Measurements from ENCODE around the gene EPS15. TPM values are rescaled to one million over a fixed set of nuclear protein-coding genes. Genes with fewer than 3 reads are reported as not detected.
"Not testable (repeated sequence)": the region's sequence is repeated elsewhere in the genome, so short reads cannot be mapped to it uniquely, and the experiment has no call there.

Gene EPS15
- total RNA-seq, 1 experiment from 2014 or later: 116 TPM

DNA sequence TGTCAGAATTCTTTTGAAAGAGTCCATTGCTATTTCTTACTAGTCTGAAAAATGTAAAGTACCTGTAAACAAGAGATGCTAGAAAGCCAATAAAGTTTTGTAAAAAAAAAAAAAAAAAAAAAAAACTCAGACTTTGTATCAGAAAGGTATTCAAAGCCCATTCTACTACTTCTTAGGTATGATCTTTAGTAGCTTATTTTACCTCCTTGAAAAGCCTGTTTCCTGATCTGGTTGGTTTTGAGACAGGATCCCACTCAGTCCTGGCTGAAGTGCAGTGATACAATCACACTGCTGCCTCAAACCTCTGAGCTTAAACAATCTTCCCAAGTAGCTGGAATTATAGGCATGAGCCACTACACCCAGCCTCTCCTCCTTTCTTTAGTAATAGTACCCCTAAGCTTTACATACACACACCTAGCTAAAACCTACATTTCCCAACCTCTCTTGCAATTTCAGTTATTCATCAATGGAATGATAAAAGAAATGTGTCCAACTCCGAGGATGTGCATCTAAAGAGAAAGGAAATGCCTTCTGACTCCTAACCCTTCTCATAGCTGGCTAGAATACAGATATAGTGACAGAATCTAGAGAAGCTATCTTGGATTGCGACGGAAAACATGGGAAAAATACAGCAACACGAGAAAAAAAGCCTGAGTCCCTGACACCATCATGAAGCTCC is 30.6 kb downstream of the EPS15 start:
- peaks cover 17% of the 10 kb centered on the region; the same call in 1 of the 2 replicates for H3K36me3 ChIP-seq (ENCODE audit: insufficient read depth, low read length)
- no peaks in the 10 kb centered on the region for H3K27me3 ChIP-seq (ENCODE audit: low read length)
- H3K9me3 ChIP-seq (ENCODE audit: low read length): no peaks in the 10 kb centered on the region
- H2AFZ ChIP-seq (ENCODE audit: low read length): no peak overlapping the region
- no peak overlapping the region for H3K9ac ChIP-seq (ENCODE audit: low read length)
- no peaks in the 10 kb centered on the region for H3K9me2 ChIP-seq (replicated peaks; ENCODE audit: insufficient read depth, low read length)
- no peak overlapping the region for H3K4me3 ChIP-seq (ENCODE audit: low read length)
- H3K27ac ChIP-seq (ENCODE audit: low read length): peak overlapping the region; percentile 32
- peaks cover 93% of the 10 kb centered on the region for H3K79me2 ChIP-seq (ENCODE audit: low read length)
- H4K20me1 ChIP-seq (ENCODE audit: insufficient read depth, low read depth, low read length): no peaks in the 10 kb centered on the region
- peaks cover 46% of the 10 kb centered on the region for H3K4me1 ChIP-seq (ENCODE audit: low read length)
- H3K4me2 ChIP-seq (ENCODE audit: low read depth, low read length, poor library complexity, severe bottlenecking): no peak overlapping the region
- DNase-seq: peak; percentile 75

DNA sequence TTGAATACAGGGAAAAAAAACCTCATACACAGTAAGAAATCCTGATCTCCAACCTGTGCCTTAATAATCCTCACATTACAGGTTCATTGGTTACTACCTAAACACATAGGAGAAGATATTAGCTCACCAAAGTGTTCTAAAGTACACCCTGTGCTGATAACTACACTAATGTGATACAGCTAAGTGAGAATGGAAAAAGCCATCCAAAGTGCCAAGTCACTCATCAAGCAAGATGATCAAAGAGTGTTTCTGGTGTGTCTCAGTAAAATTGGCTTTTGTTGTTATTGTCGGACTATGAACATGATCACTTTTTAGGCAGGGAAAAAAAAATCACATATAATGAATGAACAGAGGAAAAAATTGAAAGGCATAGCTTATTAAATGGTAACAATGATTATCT is 31.4 kb downstream of the EPS15 start:
- Histone ChIP-seq H3K4me2 (ENCODE audit: low read depth, low read length, poor library complexity, severe bottlenecking) (no peak overlapping the region), H3K27ac (ENCODE audit: low read length) (no peak overlapping the region), H3K36me3 (ENCODE audit: insufficient read depth, low read length) (peaks cover 21% of the 10 kb centered on the region; the same call in 1 of the 2 replicates), H3K27me3 (ENCODE audit: low read length) (no peaks in the 10 kb centered on the region), H3K4me1 (ENCODE audit: low read length) (peaks cover 42% of the 10 kb centered on the region), H3K9me3 (ENCODE audit: low read length) (no peaks in the 10 kb centered on the region), H3K9ac (ENCODE audit: low read length) (no peak overlapping the region), H4K20me1 (ENCODE audit: insufficient read depth, low read depth, low read length) (no peaks in the 10 kb centered on the region), H3K4me3 (ENCODE audit: low read length) (no peak overlapping the region), H3K9me2 (replicated peaks; ENCODE audit: insufficient read depth, low read length) (no peaks in the 10 kb centered on the region), H3K79me2 (ENCODE audit: low read length) (peaks cover 98% of the 10 kb centered on the region), H2AFZ (ENCODE audit: low read length) (no peak overlapping the region)
- DNase-seq: no peak

DNA sequence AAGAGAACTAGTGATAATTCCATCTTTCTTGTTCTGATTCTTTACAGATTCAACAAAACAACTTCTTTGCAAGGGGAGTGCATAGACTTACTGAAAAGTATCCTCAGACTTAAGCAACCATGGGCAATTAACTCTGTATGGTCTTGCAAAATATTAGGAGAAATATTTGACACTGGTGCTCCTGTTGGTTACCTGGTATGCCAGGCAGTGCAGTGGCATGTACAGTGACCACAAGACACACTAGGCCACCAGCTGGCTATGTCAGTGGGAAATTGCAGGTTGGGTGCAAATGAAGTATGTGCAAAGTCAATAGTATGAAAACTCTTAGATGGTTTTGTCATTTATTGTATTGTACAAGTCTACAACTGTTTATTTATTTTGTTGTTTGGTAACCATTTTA is 34.5 kb downstream of the EPS15 start:
- Histone ChIP-seq H3K27me3 (ENCODE audit: low read length) (no peaks in the 10 kb centered on the region), H4K20me1 (ENCODE audit: insufficient read depth, low read depth, low read length) (no peaks in the 10 kb centered on the region), H3K4me2 (ENCODE audit: low read depth, low read length, poor library complexity, severe bottlenecking) (no peak overlapping the region), H3K9ac (ENCODE audit: low read length) (no peak overlapping the region), H3K27ac (ENCODE audit: low read length) (no peak overlapping the region), H3K36me3 (ENCODE audit: insufficient read depth, low read length) (peaks cover 37% of the 10 kb centered on the region), H2AFZ (ENCODE audit: low read length) (no peak overlapping the region), H3K4me1 (ENCODE audit: low read length) (peaks cover 25% of the 10 kb centered on the region), H3K79me2 (ENCODE audit: low read length) (peaks cover 98% of the 10 kb centered on the region), H3K4me3 (ENCODE audit: low read length) (no peak overlapping the region), H3K9me3 (ENCODE audit: low read length) (no peaks in the 10 kb centered on the region), H3K9me2 (replicated peaks; ENCODE audit: insufficient read depth, low read length) (no peaks in the 10 kb centered on the region)
- DNase-seq: no peak

DNA sequence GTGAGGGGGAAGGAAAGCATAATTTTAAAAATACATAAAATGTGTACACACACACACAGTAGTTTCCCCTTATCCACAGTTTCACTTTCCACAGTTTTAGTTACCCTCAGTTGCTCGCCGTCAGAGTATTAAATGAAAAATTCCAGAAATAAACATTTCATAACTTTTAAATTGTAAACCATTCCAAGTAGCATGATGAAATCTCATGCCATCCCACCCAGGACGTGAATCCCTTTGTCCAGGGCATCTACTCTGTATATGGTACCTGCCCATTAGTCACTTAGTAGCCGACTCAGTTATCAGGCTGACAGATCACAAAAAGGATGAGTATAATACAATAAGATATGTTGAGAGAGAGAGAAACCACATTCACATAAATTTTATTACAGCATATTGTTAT is 36.2 kb downstream of the EPS15 start:
- no peaks in the 10 kb centered on the region for H4K20me1 ChIP-seq (ENCODE audit: insufficient read depth, low read depth, low read length)
- no peak for DNase-seq
- peaks cover 14% of the 10 kb centered on the region for H3K4me1 ChIP-seq (ENCODE audit: low read length)
- H3K9ac ChIP-seq (ENCODE audit: low read length): no peak overlapping the region
- no peaks in the 10 kb centered on the region for H3K9me2 ChIP-seq (replicated peaks; ENCODE audit: insufficient read depth, low read length)
- no peak overlapping the region for H2AFZ ChIP-seq (ENCODE audit: low read length)
- peaks cover 43% of the 10 kb centered on the region for H3K36me3 ChIP-seq (ENCODE audit: insufficient read depth, low read length)
- H3K27ac ChIP-seq (ENCODE audit: low read length): no peak overlapping the region
- no peak overlapping the region for H3K4me3 ChIP-seq (ENCODE audit: low read length)
- H3K9me3 ChIP-seq (ENCODE audit: low read length): no peaks in the 10 kb centered on the region
- H3K27me3 ChIP-seq (ENCODE audit: low read length): no peaks in the 10 kb centered on the region
- peaks cover 87% of the 10 kb centered on the region for H3K79me2 ChIP-seq (ENCODE audit: low read length)
- no peak overlapping the region for H3K4me2 ChIP-seq (ENCODE audit: low read depth, low read length, poor library complexity, severe bottlenecking)

DNA sequence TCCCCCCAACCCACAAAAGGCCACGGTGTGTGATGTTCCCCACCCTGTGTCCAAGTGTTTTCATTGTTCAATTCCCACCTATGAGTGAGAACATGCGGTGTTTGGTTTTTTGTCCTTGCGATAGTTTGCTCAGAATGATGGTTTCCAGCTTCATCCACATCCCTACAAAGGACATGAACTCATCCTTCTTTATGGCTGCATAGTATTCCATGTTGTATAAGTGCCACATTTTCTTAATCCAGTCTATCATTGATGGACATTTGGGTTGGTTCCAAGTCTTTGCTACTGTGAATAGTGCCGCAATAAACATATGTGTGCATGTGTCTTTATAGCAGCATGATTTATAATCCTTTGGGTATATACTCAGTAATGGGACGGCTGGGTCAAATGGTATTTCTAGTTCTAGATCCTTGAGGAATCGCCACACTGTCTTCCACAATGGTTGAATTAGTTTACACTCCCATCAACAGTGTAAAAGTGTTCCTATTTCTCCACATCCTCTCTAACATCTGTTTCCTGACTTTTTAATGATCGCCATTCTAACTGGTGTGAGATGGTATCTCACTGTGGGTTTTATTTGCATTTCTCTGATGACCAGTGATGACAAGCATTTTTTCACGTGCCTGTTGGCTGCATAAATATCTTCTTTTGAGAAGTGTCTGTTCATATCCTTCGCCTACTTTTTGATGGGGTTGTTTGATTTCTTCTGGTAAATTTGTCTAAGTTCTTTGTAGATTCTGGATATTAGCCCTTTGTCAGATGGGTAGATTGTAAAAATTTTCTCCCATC is 44.0 kb downstream of the EPS15 start:
- H2AFZ ChIP-seq (ENCODE audit: low read length); H3K4me2 ChIP-seq (ENCODE audit: low read depth, low read length, poor library complexity, severe bottlenecking); H3K9me2 ChIP-seq (replicated peaks; ENCODE audit: insufficient read depth, low read length); H3K9ac ChIP-seq (ENCODE audit: low read length); H3K9me3 ChIP-seq (ENCODE audit: low read length); H3K27ac ChIP-seq (ENCODE audit: low read length); H4K20me1 ChIP-seq (ENCODE audit: insufficient read depth, low read depth, low read length); DNase-seq; H3K4me3 ChIP-seq (ENCODE audit: low read length); H3K27me3 ChIP-seq (ENCODE audit: low read length); H3K4me1 ChIP-seq (ENCODE audit: low read length): not testable (repeated sequence)
- Histone ChIP-seq H3K36me3 (ENCODE audit: insufficient read depth, low read length) (peaks cover 42% of the 10 kb centered on the region), H3K79me2 (ENCODE audit: low read length) (peaks cover 49% of the 10 kb centered on the region)

DNA sequence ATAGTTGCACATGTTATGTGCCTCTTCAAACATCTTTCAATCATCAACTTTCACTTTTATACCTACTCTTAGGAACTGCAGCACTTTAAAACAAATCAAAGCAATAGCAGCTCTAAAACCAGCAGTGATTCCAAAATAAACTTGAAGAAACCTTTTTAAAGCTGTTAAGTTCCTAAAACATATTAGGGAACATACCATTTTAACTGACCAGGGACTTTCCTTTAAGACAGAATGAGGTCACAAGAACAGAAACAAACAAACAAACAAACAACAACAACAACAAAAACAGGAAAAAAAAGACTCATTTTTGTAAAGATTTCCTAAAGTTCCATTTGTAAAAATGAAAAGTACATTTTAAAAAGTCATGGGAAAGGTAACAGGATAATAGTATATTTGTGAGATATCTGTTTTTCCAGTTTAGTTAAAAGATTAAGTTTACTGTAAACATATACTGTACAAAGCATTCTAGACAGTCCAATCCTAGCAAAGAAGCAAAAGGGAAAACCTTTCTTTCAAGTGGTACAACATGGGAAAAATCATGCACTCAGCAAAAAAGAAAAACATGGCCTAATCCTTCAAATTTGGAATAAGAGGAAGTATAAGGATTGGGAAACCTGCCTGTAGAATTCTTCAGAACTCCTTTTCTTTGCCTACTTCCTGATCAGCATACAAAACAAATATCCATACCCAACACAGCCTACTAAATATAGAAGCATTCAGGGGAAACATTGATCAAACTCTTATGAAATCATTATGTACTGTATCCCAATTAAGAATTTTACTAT is 45.5 kb downstream of the EPS15 start:
- Histone ChIP-seq H3K4me3 (ENCODE audit: low read length) (no peak overlapping the region), H3K27ac (ENCODE audit: low read length) (no peak overlapping the region)

DNA sequence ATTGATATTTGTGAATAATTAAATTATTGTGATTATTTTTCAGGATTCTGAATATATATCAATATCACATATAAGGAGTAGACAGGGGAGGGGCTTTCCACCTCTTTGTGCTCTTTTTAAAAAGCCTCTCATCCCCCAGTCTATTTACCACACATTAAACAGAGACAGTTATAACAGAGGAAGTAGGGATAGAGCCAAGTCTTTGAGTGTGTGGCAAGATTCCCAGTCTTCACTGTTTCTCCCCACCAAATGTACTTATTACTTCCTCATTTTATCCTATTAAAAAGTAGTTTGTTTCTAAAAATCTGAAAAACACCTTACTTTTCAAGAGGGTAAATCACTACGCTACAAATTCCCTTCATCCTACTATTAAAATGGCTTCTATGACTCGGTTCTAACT is 46.7 kb downstream of the EPS15 start:
- DNase-seq: no peak
- Histone ChIP-seq H3K79me2 (ENCODE audit: low read length) (peaks cover 61% of the 10 kb centered on the region), H3K9me2 (replicated peaks; ENCODE audit: insufficient read depth, low read length) (no peaks in the 10 kb centered on the region), H3K27me3 (ENCODE audit: low read length) (no peaks in the 10 kb centered on the region), H3K9me3 (ENCODE audit: low read length) (no peaks in the 10 kb centered on the region), H3K9ac (ENCODE audit: low read length) (no peak overlapping the region), H3K4me1 (ENCODE audit: low read length) (no peaks in the 10 kb centered on the region), H3K27ac (ENCODE audit: low read length) (no peak overlapping the region), H3K36me3 (ENCODE audit: insufficient read depth, low read length) (peaks cover 37% of the 10 kb centered on the region; the same call in 1 of the 2 replicates), H3K4me3 (ENCODE audit: low read length) (no peak overlapping the region), H3K4me2 (ENCODE audit: low read depth, low read length, poor library complexity, severe bottlenecking) (no peak overlapping the region), H2AFZ (ENCODE audit: low read length) (no peak overlapping the region), H4K20me1 (ENCODE audit: insufficient read depth, low read depth, low read length) (no peaks in the 10 kb centered on the region)

More for the DNA sequence above, 45.5 kb downstream of the EPS15 start:
- Histone ChIP-seq H3K9me2 (replicated peaks; ENCODE audit: insufficient read depth, low read length) (no peaks in the 10 kb centered on the region), H2AFZ (ENCODE audit: low read length) (no peak overlapping the region), H3K79me2 (ENCODE audit: low read length) (peaks cover 53% of the 10 kb centered on the region), H3K27me3 (ENCODE audit: low read length) (no peaks in the 10 kb centered on the region), H3K9ac (ENCODE audit: low read length) (no peak overlapping the region), H3K36me3 (ENCODE audit: insufficient read depth, low read length) (peaks cover 34% of the 10 kb centered on the region; the same call in 1 of the 2 replicates), H3K4me2 (ENCODE audit: low read depth, low read length, poor library complexity, severe bottlenecking) (no peak overlapping the region), H3K9me3 (ENCODE audit: low read length) (no peaks in the 10 kb centered on the region), H3K4me1 (ENCODE audit: low read length) (no peaks in the 10 kb centered on the region), H4K20me1 (ENCODE audit: insufficient read depth, low read depth, low read length) (no peaks in the 10 kb centered on the region)
- DNase-seq: no peak

DNA sequence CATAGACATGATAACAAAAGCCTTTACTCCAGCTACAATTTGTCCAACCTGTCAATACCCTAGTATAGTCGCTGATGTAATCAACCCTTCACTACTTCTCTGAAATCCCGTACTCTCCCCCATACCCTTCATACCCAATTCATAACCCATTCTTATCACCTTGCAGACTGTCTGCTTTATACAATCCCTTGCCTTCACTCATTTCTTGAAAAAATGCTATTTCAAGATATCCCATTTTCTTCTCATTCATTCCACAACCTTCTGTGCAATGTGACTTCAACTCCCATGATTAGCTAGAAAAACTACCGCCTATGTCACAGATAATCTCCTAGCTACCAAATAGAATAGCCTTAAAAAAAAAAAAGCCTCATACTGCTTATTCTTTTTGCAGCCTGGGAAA is 49.5 kb downstream of the EPS15 start:
- Histone ChIP-seq H2AFZ (ENCODE audit: low read length) (no peak overlapping the region), H4K20me1 (ENCODE audit: insufficient read depth, low read depth, low read length) (no peaks in the 10 kb centered on the region), H3K4me1 (ENCODE audit: low read length) (no peaks in the 10 kb centered on the region), H3K9me3 (ENCODE audit: low read length) (no peaks in the 10 kb centered on the region), H3K79me2 (ENCODE audit: low read length) (peaks cover 80% of the 10 kb centered on the region), H3K36me3 (ENCODE audit: insufficient read depth, low read length) (peaks cover 44% of the 10 kb centered on the region; the same call in 1 of the 2 replicates), H3K9ac (ENCODE audit: low read length) (no peak overlapping the region), H3K27me3 (ENCODE audit: low read length) (no peaks in the 10 kb centered on the region), H3K4me3 (ENCODE audit: low read length) (no peak overlapping the region), H3K9me2 (replicated peaks; ENCODE audit: insufficient read depth, low read length) (no peaks in the 10 kb centered on the region), H3K4me2 (ENCODE audit: low read depth, low read length, poor library complexity, severe bottlenecking) (no peak overlapping the region), H3K27ac (ENCODE audit: low read length) (no peak overlapping the region)
- DNase-seq: no peak
